GM23338 (cell line): ENCODE measurements around the gene FLRT2. TPM values are rescaled to one million over a fixed set of nuclear protein-coding genes. Genes with fewer than 3 reads are reported as not detected.

Experiments used
- ATAC-seq: fragments of 200-7000 bp; cut with Tn5 transposase; 3 replicates; pipeline ENCODE4 v1.9.1; 2020
- DNase-seq: peaks from one replicate; pipeline ENCODE4 v3.0.0-alpha.2; 2015; ENCODE audit warnings: low spot score
- H2AFZ ChIP-seq: fragments of 200-600 bp; sonication (generic); 2 replicates; pipeline ENCODE4 v1.8.0; 2016; ENCODE audit warnings: antibody characterized with exemption, mild to moderate bottlenecking, moderate library complexity
- H3F3A ChIP-seq: fragments of 200-600 bp; sonication (generic); replicated peaks from 2 replicates; pipeline ENCODE4 v1.8.0; 2017; ENCODE audit warnings: antibody characterized with exemption, mixed run types, low read depth
- H3K27ac ChIP-seq: fragments of 200-600 bp; sonication (generic); 2 replicates; pipeline ENCODE4 v1.6.1; 2016; ENCODE audit warnings: low read depth
- H3K27me3 ChIP-seq: fragments of 200-600 bp; sonication (generic); 2 replicates; pipeline ENCODE4 v1.8.0; 2016; ENCODE audit warnings: mild to moderate bottlenecking, mixed run types, moderate library complexity; ENCODE audit not compliant: insufficient read depth
- H3K36me3 ChIP-seq: fragments of 200-600 bp; sonication (generic); 2 replicates; pipeline ENCODE4 v1.8.0; 2016; ENCODE audit warnings: mild to moderate bottlenecking; ENCODE audit not compliant: insufficient read depth
- H3K4me1 ChIP-seq: fragments of 200-600 bp; sonication (generic); 2 replicates; pipeline ENCODE4 v1.8.0; 2016; ENCODE audit warnings: mild to moderate bottlenecking, moderate library complexity; ENCODE audit not compliant: insufficient read depth
- H3K4me2 ChIP-seq: fragments of 200-600 bp; sonication (generic); 2 replicates; pipeline ENCODE4 v1.7.1; 2017; ENCODE audit warnings: mixed run types
- H3K4me3 ChIP-seq: fragments of 200-600 bp; sonication (generic); 2 replicates; pipeline ENCODE4 v1.6.1; 2016; ENCODE audit warnings: mixed run types
- H3K79me2 ChIP-seq: fragments of 200-600 bp; sonication (generic); replicated peaks from 2 replicates; pipeline ENCODE4 v1.8.0; 2017; ENCODE audit warnings: mild to moderate bottlenecking; ENCODE audit not compliant: insufficient read depth
- H3K9me2 ChIP-seq: fragments of 200-600 bp; sonication (generic); 2 replicates; pipeline ENCODE4 v1.8.0; 2017; ENCODE audit not compliant: insufficient read depth
- H4K20me1 ChIP-seq: fragments of 200-600 bp; sonication (generic); replicated peaks from 2 replicates; pipeline ENCODE4 v1.8.0; 2017; ENCODE audit warnings: mild to moderate bottlenecking; ENCODE audit not compliant: insufficient read depth
- H3K27ac Mint-ChIP-seq: 2 replicates; pipeline ENCODE4 v1.8.0; 2020; ENCODE audit warnings: inconsistent platforms, mild to moderate bottlenecking, moderate library complexity, mixed read lengths
- H3K27me3 Mint-ChIP-seq: 3 replicates; pipeline ENCODE4 v1.8.0; 2022; ENCODE audit warnings: low read depth, mild to moderate bottlenecking, moderate library complexity, mixed read lengths, inconsistent platforms; ENCODE audit not compliant: insufficient read depth, poor library complexity
- H3K36me3 Mint-ChIP-seq: 3 replicates; pipeline ENCODE4 v1.8.0; 2021; ENCODE audit warnings: low read depth, mild to moderate bottlenecking, inconsistent platforms, moderate library complexity, mixed read lengths
- H3K4me1 Mint-ChIP-seq: 3 replicates; pipeline ENCODE4 v1.8.0; 2020; ENCODE audit warnings: mild to moderate bottlenecking, inconsistent platforms, mixed read lengths
- H3K4me3 Mint-ChIP-seq: 3 replicates; pipeline ENCODE4 v1.8.0; 2021; ENCODE audit warnings: moderate library complexity, mild to moderate bottlenecking, inconsistent platforms, mixed read lengths
- H3K9me3 Mint-ChIP-seq: 3 replicates; pipeline ENCODE4 v1.8.0; 2020; ENCODE audit warnings: moderate library complexity, mild to moderate bottlenecking, inconsistent platforms, mixed read lengths
- CREB1 ChIP-seq: fragments of 250-450 bp; sonication (Bioruptor Pico); IDR thresholded peaks from 2 replicates; pipeline ENCODE4 v1.5.0; 2020; ENCODE audit warnings: low read depth, mild to moderate bottlenecking, moderate library complexity
- CTCF ChIP-seq, 2 experiments: fragments of 200-600 bp in 1 of 2; sonication (generic) in 1 of 2; conservative IDR thresholded peaks; 2 replicates each; pipeline versions ENCODE4 v1.5.1 to v1.6.1; 2016 to 2017; ENCODE audit warnings: antibody characterized with exemption in 2 of 2, low read depth in 2 of 2, mild to moderate bottlenecking in 2 of 2, moderate library complexity in 1 of 2
- ETS1 ChIP-seq: IDR thresholded peaks from 2 replicates; pipeline ENCODE4 v1.6.1; 2016; ENCODE audit warnings: antibody characterized with exemption
- EZH2 ChIP-seq: fragments of 200-600 bp; sonication (generic); IDR thresholded peaks from one replicate; pipeline ENCODE4 v1.8.0; 2017; ENCODE audit warnings: antibody characterized with exemption, mild to moderate bottlenecking, low read depth; ENCODE audit not compliant: unreplicated experiment
- EZH2phosphoT487 ChIP-seq: fragments of 200-600 bp; sonication (generic); IDR thresholded peaks from one replicate; pipeline ENCODE4 v1.8.1; 2018; ENCODE audit warnings: antibody characterized with exemption; ENCODE audit not compliant: unreplicated experiment
- JUNB ChIP-seq: IDR thresholded peaks from one replicate; pipeline ENCODE4 v1.6.1; 2016; ENCODE audit warnings: antibody characterized with exemption; ENCODE audit not compliant: unreplicated experiment
- POLR2AphosphoS5 ChIP-seq: IDR thresholded peaks from 2 replicates; pipeline ENCODE4 v1.6.1; 2016; ENCODE audit warnings: antibody characterized with exemption, low read depth
- REST ChIP-seq: IDR thresholded peaks from one replicate; pipeline ENCODE4 v1.6.1; 2018; ENCODE audit warnings: antibody characterized with exemption; ENCODE audit not compliant: unreplicated experiment
- STAT1 ChIP-seq: IDR thresholded peaks from one replicate; pipeline ENCODE4 v1.6.1; 2016; ENCODE audit warnings: antibody characterized with exemption; ENCODE audit not compliant: unreplicated experiment
- ZNF114 ChIP-seq: fragments of 250-450 bp; sonication (Bioruptor Pico); IDR thresholded peaks from 2 replicates; pipeline ENCODE4 v1.5.0; 2020; ENCODE audit warnings: mild to moderate bottlenecking, moderate library complexity
- ZNF331 ChIP-seq: fragments of 250-450 bp; sonication (Bioruptor Pico); IDR thresholded peaks from 2 replicates; pipeline ENCODE4 v1.5.0; 2020; ENCODE audit warnings: low read depth, mild to moderate bottlenecking, moderate library complexity
- polyA plus RNA-seq: library from polyadenylated mRNA; unstranded; fragments of >200 nt; fragmentation: Nextera tagmentation; extraction: Ambion mirVana; gene quantifications from 2 replicates; pipeline ENCODE4 v1.2.1, GENCODE V29; 2016
- total RNA-seq: library from RNA; depleted of rRNA; stranded (reverse); fragments of >200 nt; shearing (Covaris generic); gene quantifications from 2 replicates; pipeline ENCODE4 v1.2.3, GENCODE V29; 2014

FLRT2 gene
- total and polyA plus RNA-seq, 2 experiments from 2014 or later: 4.3 to 7.4 TPM

- ATAC-seq (no peak), DNase-seq (no peak)
- Mint-ChIP-seq H3K4me1 (peaks cover 13% of the 10 kb centered on the region), H3K36me3 (peaks cover 6% of the 10 kb centered on the region; the same call in 1 of the 3 replicates), H3K4me3 (no peak overlapping the region), H3K27ac (no peak overlapping the region), H3K9me3 (no peaks in the 10 kb centered on the region), H3K27me3 (no peaks in the 10 kb centered on the region)
- Histone ChIP-seq H4K20me1 (no peaks in the 10 kb centered on the region), H3K9me2 (no peaks in the 10 kb centered on the region), H3F3A (no peaks in the 10 kb centered on the region), H2AFZ (no peak overlapping the region), H3K79me2 (no peaks in the 10 kb centered on the region), H3K27me3 (no peaks in the 10 kb centered on the region), H3K27ac (no peak overlapping the region), H3K4me3 (no peak overlapping the region), H3K36me3 (no peaks in the 10 kb centered on the region), H3K4me1 (peaks cover 5% of the 10 kb centered on the region; the same call in 1 of the 2 replicates), H3K4me2 (no peak overlapping the region)
- TF ChIP-seq EZH2phosphoT487 (no peak), CREB1 (no peak), STAT1 (no peak), EZH2 (no peak), CTCF (conservative IDR thresholded peaks at IDR 0.05; ENCODE audit: low read depth in 2 of 2) (no peak), ZNF331 (no peak), ZNF114 (CRISPR knock-in tag) (no peak), ETS1 (no peak), POLR2AphosphoS5 (no peak), JUNB (no peak), REST (no peak)
These were observed 26.3 kb downstream of the FLRT2 start for GRCh38 chr14:85556267-85556666.
